ENCODE measurements around the gene RNF212.

The RNF212 gene

DNA sequence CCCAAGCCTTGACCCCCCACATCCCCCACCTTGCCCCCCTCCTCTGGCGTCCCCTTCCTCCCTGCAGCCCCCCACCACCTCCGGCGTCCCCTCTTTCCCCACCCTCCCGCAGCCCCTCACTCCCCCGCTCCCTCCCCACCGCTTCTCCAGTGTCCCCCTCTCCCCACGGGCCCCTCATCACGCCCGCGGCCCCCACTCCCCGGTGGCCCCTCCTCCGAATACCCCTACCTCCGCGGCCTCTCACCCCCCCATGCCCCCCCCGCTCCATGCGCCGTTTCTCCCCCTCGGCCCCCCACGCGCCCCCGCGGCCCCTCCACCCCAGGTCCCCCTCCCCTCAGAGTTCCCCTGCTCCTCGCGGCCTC lies 562 bp downstream of the RNF212 start:
- DNase-seq: no peak

DNA sequence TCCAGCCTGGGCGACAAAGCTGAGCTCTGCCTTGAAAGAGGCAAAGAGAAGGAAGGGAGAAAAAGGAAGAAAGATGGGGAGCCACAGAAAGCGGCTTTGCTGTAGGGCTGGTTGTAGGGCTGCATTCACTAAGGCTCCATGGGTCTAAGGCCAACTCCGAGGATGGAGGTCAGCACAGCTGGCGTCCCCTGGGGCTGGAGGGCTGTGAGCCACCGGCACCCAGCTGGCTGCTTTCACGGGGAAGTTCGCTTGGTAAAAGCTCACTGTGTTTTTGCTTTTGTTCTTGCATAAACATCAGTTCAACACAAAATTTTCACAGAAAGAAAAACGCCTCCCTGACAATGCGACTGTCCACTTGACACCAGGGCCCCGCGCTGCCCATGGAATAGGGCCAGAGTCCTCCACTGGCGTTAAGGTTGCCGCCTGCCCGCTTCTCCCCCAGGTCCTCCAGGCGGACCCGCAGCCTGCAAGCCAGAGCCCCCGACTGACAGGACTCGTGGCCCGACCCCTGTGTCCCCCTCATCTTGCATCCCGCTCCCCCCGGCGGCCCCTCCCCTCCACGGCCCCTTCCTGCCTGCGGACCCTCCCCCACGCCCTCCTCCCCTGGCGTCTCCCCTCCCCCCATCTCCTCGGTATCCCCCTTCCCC lies 1.1 kb downstream of the RNF212 start:
- DNase-seq: no peak

DNA sequence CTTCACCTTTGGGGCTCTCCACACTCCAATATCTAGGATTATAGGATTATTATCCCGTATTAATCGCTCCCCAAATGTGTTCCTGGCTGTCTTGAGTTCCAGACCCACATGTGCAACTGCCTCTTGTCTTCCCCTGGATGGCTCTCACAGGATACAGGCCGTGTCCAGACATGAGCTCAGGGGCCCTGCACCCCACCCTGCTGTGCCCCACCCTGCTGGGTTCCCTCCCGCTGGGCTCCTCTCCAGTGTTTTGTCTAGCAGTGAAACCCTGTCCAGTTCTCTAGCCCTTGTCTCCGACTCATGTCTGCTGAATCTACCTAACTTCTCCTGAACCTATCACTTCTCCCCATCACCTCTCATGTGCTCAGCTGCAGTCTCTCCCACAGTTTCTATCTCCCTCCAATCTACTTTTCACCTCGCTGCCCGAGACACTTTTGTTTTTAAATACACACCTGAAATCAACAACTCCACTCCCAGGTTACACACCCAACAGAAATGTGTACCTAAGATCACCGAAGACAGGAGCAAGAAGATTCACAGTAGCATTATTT lies 2.0 kb downstream of the RNF212 start:
- no peak for DNase-seq

DNA sequence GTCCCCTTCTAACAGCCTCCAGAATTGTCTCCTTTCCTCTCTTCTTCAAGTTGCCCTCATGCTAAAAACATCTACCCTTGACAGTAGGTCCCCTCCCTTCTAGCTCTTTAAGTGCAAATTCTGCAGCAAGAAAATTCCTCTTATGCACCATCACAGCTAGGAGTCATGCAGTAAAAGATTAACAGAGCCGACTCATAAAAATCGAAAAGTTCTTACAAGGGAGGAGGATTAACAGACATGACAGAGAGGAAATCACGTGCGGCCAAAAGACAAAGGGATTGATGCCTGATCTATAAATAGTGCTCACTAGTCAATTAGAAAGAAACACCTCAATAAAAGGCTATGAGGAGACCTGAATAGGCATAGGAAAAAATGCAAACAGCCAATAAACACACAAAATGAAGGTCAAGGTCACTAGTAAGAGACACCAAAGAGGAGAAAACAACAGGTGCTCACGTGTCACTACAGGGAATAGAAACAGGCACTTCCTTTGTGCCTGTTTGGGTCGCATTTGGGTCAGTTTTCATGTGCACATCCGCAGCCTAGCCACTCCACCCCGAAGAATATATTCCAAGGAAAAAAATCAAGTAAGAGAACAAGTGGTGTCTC lies 3.4 kb downstream of the RNF212 start:
- DNase-seq: no peak

DNA sequence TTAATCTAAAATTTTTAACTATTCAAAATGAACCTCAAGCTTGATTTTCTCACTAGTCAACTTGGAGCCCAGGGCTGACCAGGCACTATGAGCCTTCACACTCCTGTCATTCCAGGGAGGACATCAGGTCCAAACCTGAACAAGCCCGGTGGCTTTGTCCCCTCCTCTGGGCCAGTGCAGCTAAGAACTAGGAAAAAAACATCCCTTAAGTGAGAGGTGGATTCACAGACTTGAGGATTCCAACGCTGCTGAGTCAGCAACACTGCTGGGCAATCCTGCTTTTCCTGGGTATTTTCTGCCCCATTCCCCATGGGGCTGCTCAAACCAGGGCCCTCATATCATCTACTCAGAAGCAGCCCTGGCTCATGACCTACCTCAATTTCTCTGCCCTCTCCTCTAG lies 4.0 kb downstream of the RNF212 start:
- no peak for DNase-seq

DNA sequence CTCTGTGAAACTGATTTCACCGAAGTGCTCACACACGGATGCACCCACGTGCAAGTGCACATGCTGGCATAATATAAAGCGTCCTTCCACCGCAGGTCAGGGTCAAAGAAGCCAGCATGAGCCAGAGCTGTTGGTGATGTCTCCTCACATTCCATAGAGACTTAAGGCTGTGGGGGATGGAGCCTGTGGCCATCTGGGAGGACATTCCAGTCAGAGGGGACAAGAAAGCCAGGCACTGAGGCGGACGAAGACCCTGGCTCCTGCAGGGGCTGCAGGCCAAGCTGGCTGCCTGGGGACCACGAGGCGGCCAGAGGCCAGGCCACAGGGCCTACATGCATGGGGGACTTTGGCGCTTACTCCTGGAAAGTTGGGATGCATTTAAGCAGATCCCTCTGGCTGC lies 7.7 kb downstream of the RNF212 start:
- DNase-seq: no peak

DNA sequence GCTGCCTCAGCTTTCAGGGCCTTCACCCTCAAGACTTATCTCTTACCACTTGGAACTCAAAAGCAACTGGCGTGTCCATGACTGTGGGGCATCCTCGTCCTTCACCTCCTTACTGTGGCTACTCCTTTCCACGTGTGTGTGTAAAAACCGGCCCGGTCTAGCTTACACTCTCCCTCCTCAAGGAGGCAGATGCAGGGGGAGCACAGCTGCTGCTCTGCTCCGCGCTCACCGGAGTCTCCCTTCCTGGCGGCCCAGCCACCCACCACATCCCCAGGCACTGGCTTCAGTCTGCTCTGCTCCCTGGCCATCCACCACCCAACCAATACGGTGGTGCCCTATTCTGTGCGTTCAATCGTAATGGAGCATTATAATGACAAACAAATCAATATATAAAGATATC lies 8.3 kb downstream of the RNF212 start:
- no peak for DNase-seq

DNA sequence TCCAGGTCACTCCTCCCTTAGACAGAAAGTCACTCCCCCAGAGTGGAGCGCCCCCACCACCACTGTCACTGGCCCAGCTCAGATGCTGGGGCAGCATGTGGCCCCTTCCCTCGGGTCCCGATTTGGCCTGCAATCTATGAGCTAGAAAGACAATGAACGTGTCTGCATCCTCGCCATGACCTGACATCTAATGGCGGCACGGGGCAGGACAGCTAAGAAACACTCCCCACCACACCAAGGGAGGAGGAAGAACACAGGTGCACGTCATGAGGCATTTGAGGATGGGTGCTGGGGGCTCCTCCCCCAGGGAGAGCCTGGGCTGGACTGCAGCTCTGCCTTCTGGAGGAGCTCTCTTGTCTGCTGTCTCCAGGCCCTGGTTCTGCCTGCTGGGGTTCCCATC lies 8.7 kb downstream of the RNF212 start:
- no peak for DNase-seq

DNA sequence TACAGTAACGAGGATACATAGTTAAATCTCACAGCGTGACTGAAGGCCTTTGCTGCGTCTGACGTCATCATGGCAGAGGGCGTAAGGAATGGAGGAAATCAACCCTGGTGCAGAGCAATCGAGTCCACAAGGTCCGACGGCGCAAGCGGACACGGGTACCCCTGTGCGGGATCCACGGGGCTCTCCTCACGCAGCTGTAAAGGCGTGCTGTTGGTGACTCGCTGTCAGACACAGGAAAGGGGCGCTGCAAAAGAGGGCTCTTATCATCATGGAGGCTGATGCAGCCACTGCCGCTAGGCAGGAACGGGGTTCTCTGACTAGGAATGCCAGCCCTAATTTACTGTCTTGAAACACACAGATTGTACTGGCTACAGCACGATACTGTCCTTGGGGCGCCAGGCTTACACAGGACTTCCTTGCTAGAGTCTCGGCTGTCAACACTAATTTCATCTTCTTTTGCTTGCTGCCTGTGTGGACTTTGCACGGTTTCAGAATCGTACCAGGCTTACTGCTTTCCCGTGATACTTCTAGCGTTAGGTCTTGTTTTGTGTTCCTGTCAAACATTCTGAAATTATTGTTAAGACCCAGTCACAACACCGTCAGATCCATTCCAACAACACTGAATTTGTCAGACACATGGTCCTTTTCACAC lies 13.6 kb downstream of the RNF212 start:
- DNase-seq: no peak

DNA sequence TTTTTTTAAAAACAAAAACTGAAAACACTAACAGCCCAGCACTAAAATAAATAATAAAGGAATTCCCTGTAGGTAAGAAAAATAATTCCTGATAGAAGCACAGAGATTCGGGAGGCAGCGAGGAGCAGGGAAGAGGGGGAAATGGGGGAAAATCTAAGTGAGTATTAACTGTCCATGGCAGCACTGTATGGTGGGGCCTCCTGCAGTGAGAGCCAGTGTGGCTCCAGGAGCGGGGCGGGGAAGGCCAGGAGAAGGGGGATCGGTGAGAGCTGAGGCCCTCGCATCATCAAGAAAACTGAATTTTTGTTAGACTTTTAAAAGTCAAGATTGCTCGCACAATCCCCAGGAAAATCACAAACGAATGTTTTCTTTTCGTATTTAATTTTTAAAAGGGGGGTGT lies 14.1 kb downstream of the RNF212 start:
- no peak for DNase-seq

DNA sequence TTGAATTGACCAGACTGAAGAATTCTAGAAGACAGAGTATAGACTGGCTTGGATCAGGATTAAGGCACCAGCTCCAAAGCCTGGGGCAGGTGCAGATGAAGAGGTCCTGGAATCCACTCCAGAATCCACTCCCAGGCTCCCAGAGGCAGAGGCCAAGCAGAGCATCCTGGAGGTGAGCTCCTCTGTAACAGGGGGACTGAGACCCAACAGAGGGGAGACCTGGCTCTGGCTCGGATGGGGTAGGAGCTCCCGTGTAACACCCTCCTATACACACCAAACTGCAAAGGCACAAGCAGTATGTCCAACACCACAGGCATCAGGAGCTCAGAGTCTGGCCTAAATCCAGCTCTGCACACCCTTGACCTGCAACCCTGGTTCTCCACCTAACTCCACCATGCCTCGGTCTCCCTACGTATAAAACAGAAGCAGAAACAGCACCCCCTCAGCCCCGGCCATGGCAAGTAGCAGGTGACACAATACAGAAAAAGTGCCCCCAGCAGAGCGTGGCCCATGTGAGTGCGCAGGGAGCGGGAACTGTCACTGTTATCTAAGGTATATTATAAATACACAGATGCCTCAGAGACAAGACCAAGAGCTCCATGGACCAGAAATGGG lies 14.9 kb downstream of the RNF212 start:
- DNase-seq: no peak

DNA sequence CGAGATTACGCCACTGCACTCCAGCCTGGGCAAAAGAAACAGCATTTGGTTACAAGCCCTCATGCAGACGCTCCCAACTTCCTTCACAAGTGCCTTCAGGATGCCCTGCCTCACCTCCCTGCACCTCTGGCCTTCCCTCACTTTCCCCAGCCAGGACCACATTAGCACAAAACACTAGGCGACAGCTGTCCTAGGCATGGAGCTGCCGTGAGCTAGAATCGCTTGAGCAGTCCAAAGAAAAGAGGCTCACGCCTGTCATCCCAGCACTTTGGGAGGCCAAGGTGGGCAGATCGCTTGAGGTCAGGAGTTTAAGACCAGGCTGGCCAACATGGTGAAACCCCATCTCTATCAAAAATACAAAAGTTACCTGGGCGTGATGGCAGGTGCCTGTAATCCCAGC lies 15.8 kb downstream of the RNF212 start:
- no peak for DNase-seq

DNA sequence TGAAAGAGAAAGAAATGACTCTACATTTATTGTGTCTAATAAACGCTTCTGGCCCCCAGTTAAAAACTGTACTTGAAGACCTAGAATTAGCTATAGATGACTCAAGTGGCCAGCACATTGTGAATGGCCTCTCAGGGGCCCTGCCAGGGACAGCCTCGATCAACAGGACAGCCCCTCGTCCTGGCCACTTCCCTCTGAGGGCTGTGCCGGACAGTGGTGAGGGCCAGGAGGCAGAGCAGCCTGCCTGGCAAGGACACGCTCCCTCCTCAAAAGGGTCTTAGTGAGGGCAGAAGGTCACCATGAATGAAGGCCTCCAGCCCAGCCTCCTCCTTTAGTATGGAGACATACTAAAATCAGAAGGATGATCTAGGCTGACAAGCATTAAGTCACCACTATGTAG lies 16.5 kb downstream of the RNF212 start:
- DNase-seq: no peak

DNA sequence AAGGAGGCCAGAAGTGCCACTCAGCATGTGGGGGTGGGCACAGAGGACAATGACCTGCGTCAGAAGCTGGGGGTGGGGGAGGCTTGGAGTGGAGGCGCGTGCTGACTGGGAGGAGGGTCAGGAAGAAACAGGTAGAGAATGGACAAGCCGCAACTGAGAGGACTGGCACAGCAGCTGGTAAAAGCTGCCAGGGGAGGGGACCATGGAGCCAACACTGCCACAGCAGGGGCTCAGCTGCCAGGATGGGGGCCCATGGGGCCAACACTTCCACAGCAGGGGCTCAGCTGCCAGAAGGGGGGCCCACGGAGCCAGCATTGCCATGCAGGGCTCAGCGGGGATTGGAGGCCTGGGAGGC lies 19.1 kb downstream of the RNF212 start:
- no peak for DNase-seq

DNA sequence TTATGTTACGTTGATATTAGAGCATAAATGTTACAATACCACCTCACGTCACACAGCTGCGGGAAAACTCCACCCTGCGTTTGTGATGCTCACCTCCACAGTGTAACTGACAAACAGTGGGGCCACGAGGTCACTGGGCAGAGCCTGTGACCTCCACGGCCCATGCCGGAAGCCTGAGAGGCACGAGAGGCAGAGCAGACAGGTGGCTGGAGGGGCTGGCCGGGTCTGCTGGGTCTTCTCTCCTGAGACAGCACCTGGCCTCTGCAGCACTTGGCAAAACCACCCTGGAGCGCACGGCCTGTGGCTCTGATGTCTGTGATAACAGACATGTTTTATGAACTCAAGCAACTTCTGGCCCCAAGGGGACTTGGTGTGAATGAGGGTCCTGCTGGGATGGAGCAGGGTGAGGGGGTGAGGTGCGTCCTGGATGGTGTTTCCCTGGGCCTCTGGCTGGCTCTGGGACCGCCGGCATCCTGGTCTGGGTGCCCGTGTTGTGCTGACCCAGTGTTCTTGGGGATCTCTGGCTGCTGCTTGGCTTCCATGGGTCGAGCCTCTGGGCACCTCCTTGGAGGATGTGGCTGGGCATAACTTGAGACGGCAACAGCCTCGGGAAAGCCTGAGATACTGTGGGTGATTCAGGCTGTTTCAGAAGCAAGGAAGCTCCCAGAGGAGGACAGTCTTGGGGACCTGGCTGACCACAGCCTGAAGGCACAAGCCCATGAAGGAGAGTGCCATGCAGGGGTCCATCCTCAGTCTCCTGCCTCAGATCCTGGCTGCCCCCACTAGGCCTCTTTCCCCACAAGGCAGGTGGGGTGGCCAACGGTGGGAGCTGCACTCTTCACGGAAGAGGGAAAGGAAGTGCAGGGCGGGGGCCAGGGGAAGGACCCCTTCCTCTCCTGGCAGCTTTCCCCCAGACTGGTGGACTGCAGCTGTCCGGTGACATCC lies 19.7 kb downstream of the RNF212 start:
- DNase-seq: no peak

DNA sequence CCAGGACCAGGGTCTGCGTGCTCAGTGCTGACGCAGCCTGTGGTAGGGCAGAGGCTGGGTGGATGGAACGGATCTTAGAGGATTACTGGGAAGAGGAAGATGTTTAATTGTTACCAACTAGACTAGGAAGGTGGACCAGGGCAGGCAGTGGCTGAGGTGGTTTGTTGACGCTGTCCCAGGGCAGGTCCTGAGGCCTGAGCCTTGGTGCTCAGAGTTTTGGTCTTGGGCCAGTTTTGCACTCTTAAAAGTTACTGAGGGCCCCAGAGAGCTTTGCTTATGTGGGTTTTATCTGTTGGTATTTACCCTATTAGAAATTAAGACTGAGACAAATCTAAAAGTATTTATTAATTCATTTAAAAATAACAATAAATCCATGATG lies 20.4 kb downstream of the RNF212 start:
- DNase-seq: no peak

DNA sequence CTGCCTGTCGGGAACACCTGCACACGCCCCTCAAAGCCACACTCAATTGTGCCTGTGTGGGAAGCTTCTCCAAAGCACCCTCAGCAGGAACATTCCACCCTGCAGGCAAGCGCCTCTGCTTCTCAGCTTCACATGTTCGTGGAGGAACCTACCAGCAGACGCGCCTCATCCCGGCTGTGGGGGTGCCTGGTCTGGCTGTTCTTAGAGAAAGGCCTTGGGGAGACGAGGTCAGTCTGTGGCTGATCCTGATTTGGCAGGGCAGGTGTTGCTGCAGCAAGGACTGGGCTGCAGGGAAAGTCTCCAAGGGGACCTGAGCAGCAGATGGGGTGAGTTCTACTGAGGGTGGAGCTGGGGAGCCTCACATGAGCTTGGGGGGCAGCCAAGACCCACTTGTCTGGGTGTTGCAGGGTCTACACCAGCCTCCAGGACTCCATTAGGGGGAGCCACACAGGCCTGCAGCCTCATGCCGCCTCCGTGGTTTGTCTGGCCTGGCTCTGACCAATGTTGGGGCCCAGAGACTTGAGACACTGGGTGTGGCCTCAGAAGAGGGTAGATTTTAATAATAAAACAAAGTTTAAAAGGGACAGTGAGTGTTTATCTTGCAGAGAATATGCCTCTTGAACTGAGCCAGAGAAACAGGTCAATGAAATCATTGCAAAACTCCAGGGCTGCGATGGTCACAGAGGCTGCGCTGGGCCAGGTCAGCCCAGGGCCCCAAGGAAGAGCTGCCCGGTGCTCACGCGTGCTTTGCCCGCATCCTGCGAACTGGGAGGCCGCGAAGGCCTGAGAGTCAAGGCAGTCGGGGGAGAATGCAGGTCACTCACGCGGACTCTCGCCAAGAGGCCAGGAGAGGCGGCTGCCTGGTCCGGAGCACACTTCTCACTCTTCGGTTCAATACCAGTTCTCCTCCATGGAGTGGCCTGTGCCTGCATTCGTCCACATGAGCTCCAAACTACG lies 21.1 kb downstream of the RNF212 start:
- DNase-seq: no peak

DNA sequence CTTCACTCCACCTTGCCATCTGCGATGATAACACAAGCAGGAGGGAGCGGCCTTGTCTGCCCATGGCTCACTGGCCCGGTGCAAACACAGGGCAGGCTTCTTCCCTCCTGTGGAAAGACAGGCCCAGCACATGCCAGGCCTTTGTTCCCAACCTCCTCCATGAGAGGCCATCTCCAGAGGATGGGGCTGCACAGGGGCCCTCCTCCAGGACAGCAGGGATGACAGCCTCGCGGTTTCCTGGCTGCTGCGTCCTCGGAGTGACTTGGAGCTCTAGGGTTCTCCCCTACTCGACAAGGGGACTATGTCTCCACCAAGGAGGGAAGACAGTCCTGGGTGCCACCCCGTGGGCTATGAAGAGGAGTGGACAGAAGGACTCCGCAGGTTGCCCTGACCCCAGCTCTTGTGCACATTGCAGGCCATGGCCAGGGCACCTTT lies 21.8 kb downstream of the RNF212 start:
- DNase-seq: no peak

DNA sequence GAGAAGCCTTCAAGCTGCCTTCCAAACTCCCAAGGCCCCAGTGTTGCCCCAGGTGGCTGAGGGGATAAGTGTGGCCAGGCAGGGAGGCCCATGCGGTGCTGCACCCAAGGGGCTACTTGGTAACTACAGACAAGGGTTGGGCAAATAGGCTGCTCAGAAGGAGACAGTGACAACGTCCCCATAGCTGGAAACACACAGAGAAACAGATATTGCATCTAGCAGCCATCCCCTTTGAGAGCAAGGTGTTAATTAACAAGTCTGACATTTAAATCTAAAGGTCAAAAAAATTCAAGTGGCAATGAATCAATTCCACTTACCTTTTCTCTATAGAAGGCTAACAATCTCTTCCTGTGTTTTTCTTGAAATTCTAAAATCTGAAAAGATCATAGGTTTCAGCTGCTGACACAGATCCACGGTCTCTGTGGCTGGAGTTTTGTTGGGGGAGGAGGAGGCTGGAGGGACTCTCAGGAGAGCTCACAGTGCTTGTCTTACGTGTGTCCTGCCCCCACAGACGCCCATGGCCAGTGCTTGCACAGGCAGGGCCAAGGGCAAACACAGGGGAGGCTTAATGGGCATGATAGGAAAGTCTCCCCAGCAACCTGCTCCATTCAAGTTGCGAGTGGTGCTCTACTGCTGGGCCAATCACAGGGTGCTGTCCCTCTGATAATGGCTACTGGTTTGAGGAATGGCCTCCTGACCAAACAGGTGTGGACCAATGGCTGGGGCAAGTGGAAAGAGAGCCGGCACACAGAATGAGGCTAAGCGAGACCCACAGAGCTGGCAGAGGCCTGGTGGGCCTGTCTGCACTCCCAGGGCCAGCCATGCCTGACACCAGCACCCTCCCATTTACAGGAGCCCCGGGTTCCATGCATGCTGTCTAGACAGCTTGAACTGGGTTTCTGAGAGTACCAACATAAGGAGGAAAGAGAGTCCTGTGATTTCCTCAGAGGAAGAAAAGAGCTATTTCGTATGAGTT lies 22.6 kb downstream of the RNF212 start:
- no peak for DNase-seq

DNA sequence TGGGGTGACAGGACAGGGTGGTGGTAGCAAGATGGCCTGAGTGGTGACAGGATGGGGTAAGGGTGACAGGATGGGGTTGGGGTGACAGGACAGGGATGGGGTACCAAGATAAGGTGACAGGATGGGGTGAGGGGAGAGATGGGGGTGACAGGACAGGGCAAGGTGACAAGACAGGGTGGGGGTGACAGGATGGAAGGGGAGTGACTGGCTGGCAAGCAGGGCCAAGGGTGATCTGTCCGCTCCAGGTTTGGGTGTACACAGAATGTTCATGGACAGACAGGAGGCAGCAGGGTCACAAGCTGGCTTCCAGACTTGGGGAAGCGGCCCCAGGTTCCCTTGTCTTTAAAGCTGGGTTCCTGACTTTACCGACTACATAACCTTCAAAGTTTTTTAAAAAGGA lies 23.3 kb downstream of the RNF212 start:
- no peak for DNase-seq
